MCF 10A (cell line): ENCODE results near the gene GTSF1L. TPM values are rescaled to one million over a fixed set of nuclear protein-coding genes. Genes with fewer than 3 reads are reported as not detected.

Experiments
- BruUV-seq: library from RNA; stranded (reverse); fragments of 400-500 nt; replicated peaks from 2 replicates; lab custom pipeline; 2021; lab: Mats Ljungman, UMichigan
- CTCF ChIA-PET: fragments of 300-600 bp; sonication (Branson Sonifier 250); formaldehyde crosslinking; extraction: SDS; loops from one replicate; lab custom pipeline; 2021; ENCODE audit warnings: antibody characterized with exemption, inconsistent platforms; lab: Yijun Ruan, JAX
- POLR2A ChIA-PET: fragments of 300-600, 350-650 bp; sonication (Branson Sonifier 250); formaldehyde crosslinking; extraction: SDS; loops from one replicate; lab custom pipeline; 2020; ENCODE audit warnings: antibody characterized with exemption, inconsistent platforms; lab: Yijun Ruan, JAX
- DNase-seq: peaks from one replicate; pipeline ENCODE4 v3.0.0-alpha.2; 2018; ENCODE audit not compliant: unreplicated experiment
- H3K27ac Mint-ChIP-seq: one replicate; pipeline ENCODE4 v1.8.0; 2022; ENCODE audit warnings: mild to moderate bottlenecking, low read depth, mixed read lengths; ENCODE audit not compliant: unreplicated experiment
- H3K27me3 Mint-ChIP-seq: one replicate; pipeline ENCODE4 v1.8.0; 2022; ENCODE audit warnings: mixed read lengths; ENCODE audit not compliant: insufficient read depth, unreplicated experiment
- H3K36me3 Mint-ChIP-seq: one replicate; pipeline ENCODE4 v1.8.0; 2022; ENCODE audit warnings: mild to moderate bottlenecking, moderate library complexity, mixed read lengths; ENCODE audit not compliant: insufficient read depth, unreplicated experiment
- H3K4me1 Mint-ChIP-seq: one replicate; pipeline ENCODE4 v1.8.0; 2022; ENCODE audit warnings: mixed read lengths; ENCODE audit not compliant: insufficient read depth, unreplicated experiment
- H3K4me3 Mint-ChIP-seq: one replicate; pipeline ENCODE4 v1.8.0; 2022; ENCODE audit warnings: mild to moderate bottlenecking, moderate library complexity, mixed read lengths; ENCODE audit not compliant: unreplicated experiment
- H3K9me3 Mint-ChIP-seq: one replicate; pipeline ENCODE4 v1.8.0; 2022; ENCODE audit warnings: mixed read lengths; ENCODE audit not compliant: unreplicated experiment
- intact Hi-C: fragments of 100-400 bp; cut with micrococcal nuclease; formaldehyde crosslinking; loops from 2 replicates; pipeline ENCODE4 v1.14.1; 2022
- total RNA-seq: library from RNA; stranded (reverse); gene quantifications from 2 replicates; pipeline ENCODE4 v1.2.3, GENCODE V29; 2022
- TF ChIP-seq, protein P1 (sequence below): fragments of 200-600 bp; IDR thresholded peaks from one replicate; pipeline ENCODE4 v1.8.0; 2022; ENCODE audit warnings: antibody characterized with exemption, mild to moderate bottlenecking; ENCODE audit not compliant: unreplicated experiment

The GTSF1L gene
- total RNA-seq, 1 experiment from 2014 or later, result not detected

DNA sequence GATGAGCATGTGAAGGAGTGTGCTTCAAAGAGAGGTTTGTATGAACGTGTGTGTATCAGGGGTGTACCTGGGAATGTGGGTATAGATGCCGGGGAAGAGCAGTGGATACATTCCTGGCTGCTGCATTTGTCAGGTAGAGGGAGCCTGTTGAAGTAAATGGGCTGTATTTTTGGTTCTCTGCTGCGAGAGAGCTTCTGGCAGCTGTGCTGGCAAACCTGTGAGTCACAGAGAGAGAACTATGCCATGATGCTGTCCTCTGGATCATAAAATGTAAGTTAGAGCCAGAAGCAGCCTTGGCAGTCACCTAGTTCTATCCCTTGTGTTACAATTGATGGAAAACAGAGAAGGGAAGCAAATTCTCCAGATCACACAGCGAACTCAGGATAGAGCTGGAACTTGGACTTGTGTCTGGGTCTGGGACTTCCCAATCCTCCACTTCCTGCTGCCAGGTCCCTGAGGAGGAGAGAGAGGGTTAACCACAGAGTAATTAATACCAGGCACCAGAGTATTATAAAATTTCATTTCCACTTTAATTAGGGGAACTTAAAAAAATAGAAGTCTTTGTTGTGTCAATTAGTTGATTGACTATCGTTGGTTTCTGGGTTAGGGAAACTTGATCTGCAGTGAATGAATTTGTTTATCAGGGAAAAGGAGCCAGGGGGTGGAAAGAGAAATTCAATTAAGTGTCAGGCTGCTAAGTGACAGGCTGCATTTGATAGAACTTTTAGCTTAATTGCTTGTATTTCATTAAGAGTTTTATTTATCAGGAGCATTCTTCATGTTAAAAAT, 41.1 kb upstream of the GTSF1L start:
- no TSS peak for BruUV-seq
- Mint-ChIP-seq H3K36me3 (no peaks in the 10 kb centered on the region), H3K4me3 (no peak overlapping the region), H3K4me1 (peaks cover 10% of the 10 kb centered on the region), H3K27ac (no peak overlapping the region), H3K27me3 (peaks cover 29% of the 10 kb centered on the region), H3K9me3 (no peaks in the 10 kb centered on the region)
- CTCF ChIA-PET, result interaction anchor here (0.6 to 8.1 kb wide), 4 partner anchors 17 to 313 kb away, joined by 3 to 63 read pairs (median 4); no protein-coding TSS in a partner anchor
- TF ChIP-seq, protein P1, sequence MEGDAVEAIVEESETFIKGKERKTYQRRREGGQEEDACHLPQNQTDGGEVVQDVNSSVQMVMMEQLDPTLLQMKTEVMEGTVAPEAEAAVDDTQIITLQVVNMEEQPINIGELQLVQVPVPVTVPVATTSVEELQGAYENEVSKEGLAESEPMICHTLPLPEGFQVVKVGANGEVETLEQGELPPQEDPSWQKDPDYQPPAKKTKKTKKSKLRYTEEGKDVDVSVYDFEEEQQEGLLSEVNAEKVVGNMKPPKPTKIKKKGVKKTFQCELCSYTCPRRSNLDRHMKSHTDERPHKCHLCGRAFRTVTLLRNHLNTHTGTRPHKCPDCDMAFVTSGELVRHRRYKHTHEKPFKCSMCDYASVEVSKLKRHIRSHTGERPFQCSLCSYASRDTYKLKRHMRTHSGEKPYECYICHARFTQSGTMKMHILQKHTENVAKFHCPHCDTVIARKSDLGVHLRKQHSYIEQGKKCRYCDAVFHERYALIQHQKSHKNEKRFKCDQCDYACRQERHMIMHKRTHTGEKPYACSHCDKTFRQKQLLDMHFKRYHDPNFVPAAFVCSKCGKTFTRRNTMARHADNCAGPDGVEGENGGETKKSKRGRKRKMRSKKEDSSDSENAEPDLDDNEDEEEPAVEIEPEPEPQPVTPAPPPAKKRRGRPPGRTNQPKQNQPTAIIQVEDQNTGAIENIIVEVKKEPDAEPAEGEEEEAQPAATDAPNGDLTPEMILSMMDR, result no peak
- POLR2A ChIA-PET, result interaction anchor here (0.9 to 1.4 kb wide), 2 partner anchors 19 to 78 kb away, joined by 3 to 4 read pairs; no protein-coding TSS in a partner anchor
- DNase-seq, result peak; percentile 50
- intact Hi-C loops, result no loop called here

DNA sequence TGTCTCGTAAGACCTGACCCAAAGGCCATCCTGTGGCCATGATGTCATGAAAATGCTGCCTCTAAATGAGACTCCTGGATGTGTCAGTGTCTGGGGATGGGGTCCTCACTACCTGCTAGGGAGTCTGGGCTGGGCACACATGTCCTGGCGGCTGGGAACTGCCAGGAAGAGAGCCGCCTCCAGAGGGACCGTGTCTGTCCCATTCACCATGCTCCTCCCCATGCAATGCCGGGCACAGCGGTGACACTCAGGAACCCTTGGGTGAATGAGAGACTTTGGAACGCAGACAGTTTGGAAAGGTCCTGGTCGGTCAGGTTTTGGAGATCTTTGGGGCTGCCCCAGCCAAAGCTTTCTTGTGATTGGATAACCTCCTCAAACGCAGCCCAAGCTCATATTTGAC, 40.1 kb upstream of the GTSF1L start:
- H3K9me3 Mint-ChIP-seq, result no peaks in the 10 kb centered on the region
- no peak for DNase-seq
- intact Hi-C loops, result no loop called here
- H3K36me3 Mint-ChIP-seq, result no peaks in the 10 kb centered on the region
- POLR2A ChIA-PET, result interaction anchor here (1.4 kb wide), 1 partner anchor 20 kb away, joined by 3 read pairs; no protein-coding TSS in a partner anchor
- no TSS peak for BruUV-seq
- H3K4me1 Mint-ChIP-seq, result peaks cover 10% of the 10 kb centered on the region
- no peak overlapping the region for H3K27ac Mint-ChIP-seq
- CTCF ChIA-PET, result interaction anchor here (0.7 to 8.1 kb wide), 5 partner anchors 16 to 314 kb away, joined by 3 to 63 read pairs (median 3); no protein-coding TSS in a partner anchor
- peaks cover 29% of the 10 kb centered on the region for H3K27me3 Mint-ChIP-seq
- TF ChIP-seq, protein P1, result no peak
- no peak overlapping the region for H3K4me3 Mint-ChIP-seq

DNA sequence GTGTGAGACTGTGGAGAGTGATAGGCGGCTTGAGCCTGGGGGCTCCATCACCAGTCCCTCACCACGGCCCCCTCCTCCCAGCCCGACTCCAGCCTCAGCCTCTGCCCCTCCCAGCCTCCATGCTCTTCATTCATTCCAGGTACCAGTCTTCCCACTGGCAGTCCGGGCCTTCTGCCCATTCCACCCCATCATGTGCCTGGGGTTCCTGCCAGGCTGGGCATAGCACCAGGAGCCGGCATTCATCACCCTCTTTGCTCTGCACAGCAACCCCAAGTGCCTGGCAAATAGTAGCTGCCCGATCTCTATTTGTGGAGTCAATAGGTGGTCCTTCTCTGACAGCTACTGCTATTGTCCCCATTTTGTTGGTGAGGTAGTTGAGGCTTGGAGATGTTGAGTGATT, 39.6 kb upstream of the GTSF1L start:
- no TSS peak for BruUV-seq
- Mint-ChIP-seq H3K4me1 (peaks cover 10% of the 10 kb centered on the region), H3K9me3 (no peaks in the 10 kb centered on the region), H3K27ac (no peak overlapping the region), H3K36me3 (no peaks in the 10 kb centered on the region), H3K4me3 (no peak overlapping the region), H3K27me3 (peaks cover 24% of the 10 kb centered on the region)
- ChIA-PET CTCF (interaction anchor here (0.7 to 8.1 kb wide), 5 partner anchors 15 to 348 kb away, joined by 3 to 63 read pairs (median 4); no protein-coding TSS in a partner anchor), POLR2A (interaction anchor here (0.7 to 1.1 kb wide), 2 partner anchors 27 to 323 kb away, joined by 3 read pairs; no protein-coding TSS in a partner anchor)
- no peak for DNase-seq
- intact Hi-C loops, result no loop called here
- TF ChIP-seq, protein P1, result no peak

DNA sequence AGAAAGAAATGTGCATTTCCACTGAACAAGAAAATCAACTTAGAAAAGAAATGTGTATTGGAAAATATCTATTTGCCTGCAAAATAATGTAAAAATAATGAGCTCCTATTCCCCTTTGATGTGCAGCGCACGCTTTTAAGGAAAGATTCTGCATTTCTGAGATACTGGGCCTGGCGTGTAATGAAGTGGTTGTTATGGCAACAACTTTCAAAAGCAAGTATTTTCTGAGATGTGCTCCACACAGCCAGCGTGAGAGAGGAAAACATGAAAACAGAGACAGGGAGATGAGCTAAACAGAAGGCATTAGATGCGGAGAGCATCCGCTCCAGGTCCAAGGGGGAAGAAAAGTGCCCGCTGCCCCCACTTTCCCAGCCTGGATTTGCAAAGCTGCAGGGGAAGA, 39.1 kb upstream of the GTSF1L start:
- peaks cover 19% of the 10 kb centered on the region for H3K27me3 Mint-ChIP-seq
- H3K4me1 Mint-ChIP-seq, result peaks cover 10% of the 10 kb centered on the region
- intact Hi-C loops, result no loop called here
- no peak overlapping the region for H3K4me3 Mint-ChIP-seq
- no TSS peak for BruUV-seq
- H3K9me3 Mint-ChIP-seq, result no peaks in the 10 kb centered on the region
- DNase-seq, result no peak
- H3K36me3 Mint-ChIP-seq, result no peaks in the 10 kb centered on the region
- TF ChIP-seq, protein P1, result no peak
- no peak overlapping the region for H3K27ac Mint-ChIP-seq
- ChIA-PET POLR2A (interaction anchor here (0.7 to 1.1 kb wide), 2 partner anchors 26 to 323 kb away, joined by 3 read pairs; no protein-coding TSS in a partner anchor), CTCF (interaction anchor here (0.5 to 8.1 kb wide), 7 partner anchors 15 to 348 kb away, joined by 3 to 63 read pairs (median 4); no protein-coding TSS in a partner anchor)
